ENCODE results near the gene PAFAH2. TPM values are rescaled to one million over a fixed set of nuclear protein-coding genes. Genes with fewer than 3 reads are reported as not detected.

PAFAH2 gene
- 7.8 and 10.5 TPM in 2 replicates for total RNA-seq

GRCh38 chr1:25997828-25998761 lies at the start of gene PAFAH2:
PAFAH2 (minus strand) TSS chr1:25998063; CDS start chr1:25990816, 7,247 bp downstream.

GRCh38 chr1:26045722-26046245 lies 47.9 kb upstream of the PAFAH2 start, which contains the start of gene SLC30A2:
SLC30A2 (minus strand) TSS chr1:26046118; CDS start chr1:26045896, 222 bp downstream.

GRCh38 chr1:26021647-26022403 lies 24.0 kb upstream of the PAFAH2 start, which contains the start of gene EXTL1:
EXTL1 (plus strand) TSS chr1:26021775; CDS start chr1:26022647, 872 bp downstream.

Other genes starting within 250 kb of the PAFAH2 start
- gene SELENON, start 197.9 kb downstream of the PAFAH2 start, total RNA-seq = 26.2 and 34.3 TPM in 2 replicates
- gene MTFR1L, start 178.1 kb downstream of the PAFAH2 start, total RNA-seq = 17.5 and 21.6 TPM in 2 replicates
- gene AUNIP, start 138.6 kb downstream of the PAFAH2 start, total RNA-seq = 5.2 and 9.2 TPM in 2 replicates
- gene PAQR7, start 122.4 kb downstream of the PAFAH2 start, total RNA-seq = 19.8 and 22.9 TPM in 2 replicates
- gene STMN1, start 91.6 kb downstream of the PAFAH2 start, total RNA-seq = 86.1 and 166 TPM in 2 replicates
- not detected in 2 replicates for gene EXTL1, start 23.7 kb upstream of the PAFAH2 start, total RNA-seq
- gene SLC30A2, start 48.1 kb upstream of the PAFAH2 start, total RNA-seq = not detected in 2 replicates
- not detected in 2 replicates for gene TRIM63, start 69.6 kb upstream of the PAFAH2 start, total RNA-seq
- 1.5 and 1.6 TPM in 2 replicates for gene PDIK1L, start 113.8 kb upstream of the PAFAH2 start, total RNA-seq
- not detected in 2 replicates for gene FAM110D, start 161.0 kb upstream of the PAFAH2 start, total RNA-seq
- gene C1orf232, start 170.9 kb upstream of the PAFAH2 start, total RNA-seq = not detected in 2 replicates
- 55.7 and 57.6 TPM in 2 replicates for gene ZNF593, start 171.8 kb upstream of the PAFAH2 start, total RNA-seq
- gene ZNF593OS, start 173.8 kb upstream of the PAFAH2 start, total RNA-seq = not detected in 2 replicates
- gene CNKSR1, start 179.4 kb upstream of the PAFAH2 start, total RNA-seq = 12.1 and 14.1 TPM in 2 replicates
- not detected in 2 replicates for gene CATSPER4, start 192.5 kb upstream of the PAFAH2 start, total RNA-seq
- 9.3 and 14.6 TPM in 2 replicates for gene CEP85, start 236.1 kb upstream of the PAFAH2 start, total RNA-seq

Data from hair follicular keratinocyte (primary cell).